HG02571 (cell line): ENCODE measurements around the gene CHST13.

Source experiments
- ATAC-seq: cut with Tn5 transposase; IDR thresholded peaks from one replicate; pipeline ENCODE4 v1.9.1; 2021; ENCODE audit warnings: mild to moderate bottlenecking, moderate library complexity; ENCODE audit not compliant: unreplicated experiment

Gene CHST13

DNA sequence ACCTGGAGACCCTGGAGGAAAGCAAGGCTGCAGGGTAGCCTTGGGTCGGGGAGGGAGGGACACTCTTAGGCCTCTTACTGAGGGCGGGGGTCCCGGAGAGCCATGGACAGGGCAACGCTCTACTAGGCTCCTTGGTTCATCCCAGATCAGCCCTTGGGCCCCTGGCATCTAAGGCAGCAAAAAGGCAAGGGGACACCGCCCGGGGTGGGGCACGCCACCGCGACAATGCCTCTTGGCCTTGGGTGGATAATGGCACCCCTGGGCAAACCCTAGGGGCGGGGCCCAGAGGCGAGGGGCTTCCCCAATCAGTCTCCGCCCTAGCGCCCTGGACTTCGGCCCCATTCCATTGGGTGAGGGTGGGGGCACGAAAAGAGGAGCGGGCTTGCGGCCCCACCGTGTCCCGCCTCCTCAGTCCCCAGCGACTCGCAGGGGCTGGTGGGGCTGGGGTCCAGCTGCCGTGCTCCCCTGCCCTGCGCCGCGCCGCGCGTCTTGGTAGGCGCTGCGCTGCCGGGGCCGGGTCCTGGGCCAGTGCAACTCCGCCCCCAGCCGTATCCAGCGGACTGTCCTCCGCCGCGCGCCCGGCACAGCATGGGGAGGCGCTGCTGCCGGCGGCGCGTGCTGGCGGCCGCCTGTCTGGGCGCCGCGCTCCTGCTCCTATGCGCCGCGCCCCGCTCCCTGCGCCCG lies at the start of gene CHST13:
TSS of gene CHST13 (plus strand) at position 411 of the 684 bp plus-strand sequence. CDS start at position 589, 178 bp downstream.
- no peak for ATAC-seq

DNA sequence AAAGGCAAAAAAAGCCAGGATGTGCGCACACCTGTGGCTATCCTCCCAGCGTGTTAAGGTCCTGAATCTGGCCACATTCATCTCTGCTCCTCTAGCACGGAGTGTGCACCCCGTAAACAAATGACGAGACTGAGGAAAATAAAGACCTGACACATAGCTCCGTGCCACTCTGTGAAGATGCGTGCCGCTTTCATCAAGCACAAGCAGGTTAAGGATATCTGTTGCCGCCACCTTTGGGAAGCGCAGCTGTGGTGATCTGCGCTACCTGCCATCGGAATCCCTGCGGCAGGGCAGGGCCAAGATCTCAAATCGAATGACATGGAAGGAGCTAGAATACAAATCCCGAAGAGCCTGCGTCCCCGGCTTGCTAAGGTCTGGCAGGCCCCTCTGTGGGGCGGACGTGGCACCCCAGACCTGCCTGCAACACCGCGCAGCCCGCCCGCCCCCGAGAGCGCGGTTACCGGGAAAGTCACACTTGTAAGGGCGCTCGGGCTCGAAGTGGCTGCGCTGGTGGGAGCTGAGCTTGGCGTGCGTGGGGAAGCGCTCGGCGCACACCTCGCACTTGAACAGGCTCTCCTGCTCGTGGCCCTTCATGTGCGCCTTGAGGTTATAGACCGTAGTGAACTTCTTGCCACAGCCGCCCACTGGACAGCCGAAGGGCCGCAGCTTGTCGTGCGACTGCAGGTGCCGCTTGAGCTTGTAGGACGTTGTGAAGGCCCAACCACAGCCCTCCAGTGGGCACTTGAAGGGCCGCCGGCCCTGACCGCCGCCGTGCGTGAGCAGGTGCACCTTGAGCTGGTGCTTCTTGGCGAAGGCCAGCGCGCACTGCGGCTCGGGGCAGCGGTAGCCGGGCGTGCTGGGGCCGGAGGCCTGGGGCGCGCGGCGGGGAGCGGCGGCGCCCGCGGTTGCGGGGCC lies 49.2 kb upstream of the CHST13 start:
- peak; percentile 16 for ATAC-seq

GRCh38 chr3:126475413-126476114 lies 48.4 kb upstream of the CHST13 start, which contains the start of gene ZXDC:
Gene ZXDC, minus strand, starts transcription at chr3:126475891. Its CDS starts 26 bp downstream, at chr3:126475865.
- ATAC-seq, result peak; percentile 85

GRCh38 chr3:126476166-126477060 lies 47.5 kb upstream of the CHST13 start:
- ATAC-seq, result peak; percentile 18

- ATAC-seq, result no peak
Measured at GRCh38 chr3:126477061-126477380, 46.9 kb upstream of the CHST13 start.

GRCh38 chr3:126478581-126479310 lies 45.2 kb upstream of the CHST13 start:
- no peak for ATAC-seq

GRCh38 chr3:126479642-126480041 lies 44.3 kb upstream of the CHST13 start:
- ATAC-seq, result no peak

DNA sequence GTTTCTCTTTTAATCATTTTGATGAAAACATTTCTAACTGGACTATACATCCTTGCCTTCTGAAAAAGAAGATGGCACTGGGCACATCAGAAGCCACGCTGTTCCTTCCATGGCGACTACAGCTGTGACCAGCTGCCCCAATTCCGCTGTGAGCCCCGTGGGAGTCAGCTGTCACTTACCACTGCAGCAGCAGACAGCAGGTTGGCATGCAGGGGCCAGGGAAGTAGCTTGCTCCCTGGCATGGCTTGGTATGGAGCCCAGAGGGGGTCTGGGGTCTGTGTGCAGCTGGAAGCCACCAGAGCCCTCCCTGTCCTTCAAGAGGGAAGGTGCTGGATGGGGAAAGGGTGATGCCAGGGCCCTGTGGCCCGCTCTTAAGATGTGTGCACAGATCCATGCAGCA lies 43.7 kb upstream of the CHST13 start:
- ATAC-seq, result no peak

GRCh38 chr3:126480861-126481260 lies 43.1 kb upstream of the CHST13 start:
- ATAC-seq, result no peak

- ATAC-seq, result no peak
Measured at GRCh38 chr3:126481808-126482502, 42.0 kb upstream of the CHST13 start.

DNA sequence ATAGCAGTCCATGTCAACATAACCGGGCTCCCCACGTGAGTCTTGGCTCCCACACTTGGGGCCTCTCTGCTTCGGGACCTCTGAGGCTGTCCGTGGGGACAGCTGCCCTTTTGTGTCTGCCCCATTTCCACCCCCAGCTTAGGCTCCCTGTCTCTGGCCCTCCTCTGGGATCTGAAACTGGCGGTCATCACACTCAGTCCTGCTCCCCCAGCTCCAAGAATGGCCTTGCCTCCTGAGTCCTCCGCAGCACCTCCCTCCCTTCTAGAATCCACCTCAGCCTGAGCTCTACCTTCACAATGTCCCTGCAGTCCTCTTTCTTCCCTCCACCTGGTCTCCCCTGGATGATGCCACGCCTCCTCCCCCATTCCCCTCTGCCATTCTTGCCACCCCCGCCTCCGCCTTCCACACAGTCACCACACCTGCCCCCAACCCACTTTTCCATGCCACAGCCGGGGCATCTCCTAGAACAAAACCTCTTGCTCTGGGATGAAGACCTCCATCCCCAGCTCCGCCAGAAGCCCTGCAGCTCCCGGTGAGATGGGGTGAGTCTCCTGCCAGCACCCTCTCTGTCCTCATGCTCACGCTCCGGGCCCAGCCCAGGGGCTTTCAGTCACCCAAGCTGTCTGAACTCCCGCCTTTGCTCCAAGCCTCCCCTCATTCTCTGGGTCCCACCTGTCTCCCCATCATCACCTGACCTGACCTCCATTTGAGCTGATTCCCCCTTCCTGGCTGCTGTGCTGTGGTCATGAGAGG lies 41.3 kb upstream of the CHST13 start:
- ATAC-seq, result no peak

DNA sequence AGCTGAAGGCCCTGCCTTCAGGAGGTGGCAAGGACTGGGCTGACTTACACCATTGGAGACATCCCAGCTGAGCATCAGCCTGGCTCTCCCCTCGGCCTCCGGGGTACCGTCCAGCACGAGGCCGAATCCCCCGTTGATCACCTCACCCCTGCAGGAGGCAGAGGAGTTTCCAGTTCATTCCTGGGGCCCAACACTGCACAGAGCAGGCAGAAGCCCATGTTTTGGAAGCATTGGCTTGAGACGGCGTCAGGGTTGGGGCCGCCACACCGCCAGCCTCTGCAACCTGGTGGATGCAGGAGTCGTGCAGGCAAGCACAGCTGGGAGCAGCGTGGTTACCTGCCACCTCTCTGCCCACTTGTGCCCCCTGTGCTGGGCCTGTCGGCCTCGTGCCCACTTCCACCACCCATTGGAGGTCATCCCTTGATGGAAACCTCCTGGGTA lies 40.6 kb upstream of the CHST13 start:
- no peak for ATAC-seq

GRCh38 chr3:126484148-126484547 lies 39.8 kb upstream of the CHST13 start:
- no peak for ATAC-seq

GRCh38 chr3:126484662-126485061 lies 39.3 kb upstream of the CHST13 start:
- ATAC-seq, result no peak

GRCh38 chr3:126485176-126485897 lies 38.6 kb upstream of the CHST13 start:
- ATAC-seq, result no peak

- ATAC-seq, result no peak
Measured at GRCh38 chr3:126485956-126486355, 38.0 kb upstream of the CHST13 start.

- no peak for ATAC-seq
Measured at GRCh38 chr3:126486360-126486847, 37.6 kb upstream of the CHST13 start.
